GM12878 (cell line): Measurements from ENCODE around the gene RBBP6.

ENCODE experiments used
- CREM ChIP-seq: IDR thresholded peaks from 2 replicates; pipeline ENCODE4 v1.6.1; 2014; ENCODE audit warnings: antibody characterized with exemption, low read depth
- EP300 ChIP-seq, 2 experiments: fragments of 150-350 bp in 1 of 2; IDR thresholded peaks; 2 replicates each; pipeline ENCODE4 v1.6.1; 2011 to 2012; ENCODE audit warnings: low read depth in 2 of 2, low read length in 2 of 2, borderline replicate concordance in 1 of 2, improper control_type of control experiment in 1 of 2, inconsistent platforms in 1 of 2; ENCODE audit not compliant: control insufficient read depth in 1 of 2
- HCFC1 ChIP-seq: fragments of 150-350 bp; IDR thresholded peaks from 2 replicates; pipeline ENCODE4 v1.6.1; 2014; ENCODE audit warnings: low read length
- KLF5 ChIP-seq: fragments of 450-650 bp; IDR thresholded peaks from 2 replicates; pipeline ENCODE4 v1.6.1; 2014; ENCODE audit warnings: mild to moderate bottlenecking; ENCODE audit not compliant: partially characterized antibody
- TF ChIP-seq, protein P1 (sequence below): IDR thresholded peaks from 2 replicates; pipeline ENCODE4 v1.6.1; 2011; ENCODE audit warnings: low read depth, mild to moderate bottlenecking, low read length, moderate library complexity, borderline replicate concordance; ENCODE audit errors: extremely low read depth
- TF ChIP-seq, protein P2 (sequence below), 3 experiments: IDR thresholded peaks in 2 of 3; conservative IDR thresholded peaks in 1 of 3; 2 replicates each; pipeline ENCODE4 v1.5.1; 2011; ENCODE audit warnings: low read depth in 3 of 3, low read length in 3 of 3, mild to moderate bottlenecking in 3 of 3, control low read depth in 2 of 3, moderate library complexity in 2 of 3, inconsistent platforms in 1 of 3, mixed read lengths in 1 of 3; ENCODE audit not compliant: control insufficient read depth in 2 of 3, insufficient read depth in 1 of 3; ENCODE audit errors: extremely low read depth in 1 of 3

DNA sequence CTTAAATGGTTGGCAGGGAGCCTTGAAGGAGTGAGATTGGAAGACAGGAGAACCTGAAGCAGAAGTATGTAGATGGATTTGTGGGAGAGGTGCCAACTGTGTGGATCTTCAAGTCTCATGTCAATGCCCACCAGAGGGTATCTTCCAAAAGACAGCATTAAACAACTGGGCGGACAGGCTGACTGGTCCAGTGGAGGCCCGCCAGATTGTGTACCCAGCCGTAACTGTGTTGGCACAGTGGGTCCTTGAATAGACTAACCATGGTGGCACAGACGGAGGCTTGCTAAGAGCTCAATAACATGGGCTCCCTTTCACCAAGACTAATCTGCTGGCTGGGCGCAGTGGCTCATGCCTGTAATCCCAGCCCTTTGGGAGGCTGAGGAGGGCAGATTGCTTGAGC is 24.2 kb upstream of the RBBP6 start:
- TF ChIP-seq EP300 (IDR thresholded peaks at IDR 0.05; ENCODE audit: borderline replicate concordance in 1 of 2, control insufficient read depth in 1 of 2, low read depth in 2 of 2, low read length in 2 of 2): no peak
- TF ChIP-seq KLF5: no peak
- TF ChIP-seq, protein P1, sequence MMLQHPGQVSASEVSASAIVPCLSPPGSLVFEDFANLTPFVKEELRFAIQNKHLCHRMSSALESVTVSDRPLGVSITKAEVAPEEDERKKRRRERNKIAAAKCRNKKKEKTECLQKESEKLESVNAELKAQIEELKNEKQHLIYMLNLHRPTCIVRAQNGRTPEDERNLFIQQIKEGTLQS: no peak
- no peak for TF ChIP-seq CREM
- TF ChIP-seq, protein P2, sequence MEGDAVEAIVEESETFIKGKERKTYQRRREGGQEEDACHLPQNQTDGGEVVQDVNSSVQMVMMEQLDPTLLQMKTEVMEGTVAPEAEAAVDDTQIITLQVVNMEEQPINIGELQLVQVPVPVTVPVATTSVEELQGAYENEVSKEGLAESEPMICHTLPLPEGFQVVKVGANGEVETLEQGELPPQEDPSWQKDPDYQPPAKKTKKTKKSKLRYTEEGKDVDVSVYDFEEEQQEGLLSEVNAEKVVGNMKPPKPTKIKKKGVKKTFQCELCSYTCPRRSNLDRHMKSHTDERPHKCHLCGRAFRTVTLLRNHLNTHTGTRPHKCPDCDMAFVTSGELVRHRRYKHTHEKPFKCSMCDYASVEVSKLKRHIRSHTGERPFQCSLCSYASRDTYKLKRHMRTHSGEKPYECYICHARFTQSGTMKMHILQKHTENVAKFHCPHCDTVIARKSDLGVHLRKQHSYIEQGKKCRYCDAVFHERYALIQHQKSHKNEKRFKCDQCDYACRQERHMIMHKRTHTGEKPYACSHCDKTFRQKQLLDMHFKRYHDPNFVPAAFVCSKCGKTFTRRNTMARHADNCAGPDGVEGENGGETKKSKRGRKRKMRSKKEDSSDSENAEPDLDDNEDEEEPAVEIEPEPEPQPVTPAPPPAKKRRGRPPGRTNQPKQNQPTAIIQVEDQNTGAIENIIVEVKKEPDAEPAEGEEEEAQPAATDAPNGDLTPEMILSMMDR (IDR thresholded peaks at IDR 0.05 in 2 of 3, conservative IDR thresholded peaks at IDR 0.05 in 1 of 3; ENCODE audit: control insufficient read depth in 2 of 3, extremely low read depth in 1 of 3, insufficient read depth in 1 of 3, low read depth in 3 of 3, low read length in 3 of 3): no peak
- no peak for TF ChIP-seq HCFC1
